AG09309 (cell line): ENCODE results near the gene UST.
"Not testable (repeated sequence)": the region's sequence is repeated elsewhere in the genome, so short reads cannot be mapped to it uniquely, and the experiment has no call there.

Experiments used
- DNase-seq: peaks from one replicate; pipeline ENCODE4 v3.0.0-alpha.2; 2010; ENCODE audit warnings: low read depth
- H3K4me3 ChIP-seq: 2 replicates; pipeline ENCODE4 v1.5.1; 2011; ENCODE audit warnings: mild to moderate bottlenecking, low read depth, low read length, moderate library complexity; ENCODE audit not compliant: control insufficient read depth
- TF ChIP-seq, protein P1 (sequence below): IDR thresholded peaks from 2 replicates; pipeline ENCODE4 v1.5.1; 2011; ENCODE audit warnings: mild to moderate bottlenecking, low read depth, low read length, inconsistent platforms; ENCODE audit not compliant: insufficient read depth, control insufficient read depth; ENCODE audit errors: missing control alignments

Gene UST

DNA sequence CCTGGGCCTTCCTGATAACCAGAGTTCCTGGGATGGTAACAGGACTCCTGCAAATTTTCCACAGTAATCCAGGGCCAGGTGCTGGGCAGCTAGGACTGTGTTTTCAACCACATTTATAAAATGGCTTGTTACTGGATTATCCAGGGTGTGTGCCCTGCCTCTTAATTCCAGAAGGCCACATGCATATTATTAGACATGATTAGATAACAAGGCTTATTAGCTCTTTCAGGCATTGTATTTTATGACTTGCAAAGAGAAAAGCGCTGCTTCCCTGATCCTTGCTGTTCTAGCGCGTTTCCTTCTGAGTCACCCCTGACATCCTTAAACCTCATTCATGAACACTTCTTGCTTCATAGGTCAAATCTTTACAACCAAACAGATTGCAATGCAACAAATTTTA is 208.6 kb downstream of the UST start:
- no peak overlapping the region for H3K4me3 ChIP-seq
- DNase-seq = no peak
- TF ChIP-seq, protein P1, sequence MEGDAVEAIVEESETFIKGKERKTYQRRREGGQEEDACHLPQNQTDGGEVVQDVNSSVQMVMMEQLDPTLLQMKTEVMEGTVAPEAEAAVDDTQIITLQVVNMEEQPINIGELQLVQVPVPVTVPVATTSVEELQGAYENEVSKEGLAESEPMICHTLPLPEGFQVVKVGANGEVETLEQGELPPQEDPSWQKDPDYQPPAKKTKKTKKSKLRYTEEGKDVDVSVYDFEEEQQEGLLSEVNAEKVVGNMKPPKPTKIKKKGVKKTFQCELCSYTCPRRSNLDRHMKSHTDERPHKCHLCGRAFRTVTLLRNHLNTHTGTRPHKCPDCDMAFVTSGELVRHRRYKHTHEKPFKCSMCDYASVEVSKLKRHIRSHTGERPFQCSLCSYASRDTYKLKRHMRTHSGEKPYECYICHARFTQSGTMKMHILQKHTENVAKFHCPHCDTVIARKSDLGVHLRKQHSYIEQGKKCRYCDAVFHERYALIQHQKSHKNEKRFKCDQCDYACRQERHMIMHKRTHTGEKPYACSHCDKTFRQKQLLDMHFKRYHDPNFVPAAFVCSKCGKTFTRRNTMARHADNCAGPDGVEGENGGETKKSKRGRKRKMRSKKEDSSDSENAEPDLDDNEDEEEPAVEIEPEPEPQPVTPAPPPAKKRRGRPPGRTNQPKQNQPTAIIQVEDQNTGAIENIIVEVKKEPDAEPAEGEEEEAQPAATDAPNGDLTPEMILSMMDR = no peak

DNA sequence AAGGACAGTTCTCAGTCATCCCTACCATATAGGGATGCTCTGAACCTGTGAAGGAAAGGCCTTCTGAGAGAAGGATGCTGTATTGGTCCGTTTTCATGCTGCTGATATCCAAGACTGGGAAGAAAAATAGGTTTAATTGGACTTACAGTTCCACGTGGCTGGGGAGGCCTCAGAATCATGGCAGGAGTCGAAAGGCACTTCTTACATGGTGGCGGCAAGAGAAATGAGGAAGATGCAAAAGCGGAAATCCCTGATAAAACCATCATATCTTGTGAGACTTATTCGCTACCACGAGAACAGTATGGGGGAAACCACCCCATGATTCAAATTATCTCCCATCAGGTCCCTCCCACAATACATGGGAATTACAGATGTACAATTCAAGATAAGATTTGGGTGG is 209.3 kb downstream of the UST start:
- not testable (repeated sequence) for DNase-seq, H3K4me3 ChIP-seq

DNA sequence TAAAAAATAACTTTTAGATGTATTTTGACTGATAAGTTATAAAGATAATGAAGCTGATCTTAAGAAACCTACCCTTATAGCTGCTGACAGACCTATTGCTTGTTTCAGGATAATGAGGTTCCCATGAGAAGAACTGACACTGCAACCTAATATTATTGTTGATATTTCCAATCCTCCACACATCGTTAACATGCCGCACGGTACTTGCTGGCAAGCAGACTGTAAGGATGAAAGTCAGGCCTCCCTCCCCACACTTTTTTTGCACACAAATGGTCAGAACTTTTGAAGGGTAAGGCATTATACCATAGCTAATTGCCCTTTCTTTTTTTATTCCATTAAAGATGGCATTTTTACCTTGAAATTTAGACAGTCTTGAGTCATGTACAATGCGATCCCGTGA is 210.9 kb downstream of the UST start:
- no peak overlapping the region for H3K4me3 ChIP-seq
- DNase-seq = no peak
- TF ChIP-seq, protein P1 = no peak

DNA sequence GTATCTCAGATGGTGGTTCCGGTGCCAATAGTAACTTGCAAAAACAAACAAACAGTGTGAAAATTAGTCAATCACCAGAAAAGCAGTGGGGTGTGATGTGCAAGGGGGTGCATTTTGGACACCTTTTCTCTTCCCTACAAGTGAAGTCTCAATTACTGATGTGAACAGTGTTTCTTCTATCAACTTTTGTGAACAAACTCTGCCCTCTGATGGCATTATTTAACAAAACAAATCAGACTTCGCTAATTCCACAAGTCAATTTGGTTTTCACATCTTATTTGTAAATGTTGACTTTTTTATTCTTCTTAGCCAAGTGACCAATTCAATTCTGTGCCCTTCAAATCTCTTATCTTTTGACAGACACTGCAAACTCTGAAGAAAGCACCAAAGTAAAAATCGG is 212.2 kb downstream of the UST start:
- TF ChIP-seq, protein P1 = no peak
- H3K4me3 ChIP-seq = no peak overlapping the region
- no peak for DNase-seq

DNA sequence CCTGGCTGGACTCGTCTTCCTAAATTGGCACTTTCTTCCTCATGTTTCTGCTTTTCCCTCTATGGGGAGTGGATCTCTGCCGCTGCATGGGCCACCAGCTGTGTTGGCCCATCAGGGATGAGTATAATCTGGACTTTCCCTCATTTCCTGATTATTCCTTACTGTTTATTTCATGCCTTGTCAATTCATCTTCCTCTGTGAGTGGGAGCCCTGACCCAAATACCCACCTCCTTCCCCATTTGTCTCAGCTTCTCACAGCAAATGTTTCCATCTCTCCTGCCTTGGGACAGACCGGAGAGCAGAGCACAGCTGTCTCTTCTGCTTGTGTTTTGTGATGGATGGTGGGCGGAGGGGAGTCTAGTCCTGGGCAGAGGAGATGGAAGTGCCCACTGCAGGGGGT is 212.7 kb downstream of the UST start:
- no peak for DNase-seq
- H3K4me3 ChIP-seq = no peak overlapping the region
- TF ChIP-seq, protein P1 = no peak

DNA sequence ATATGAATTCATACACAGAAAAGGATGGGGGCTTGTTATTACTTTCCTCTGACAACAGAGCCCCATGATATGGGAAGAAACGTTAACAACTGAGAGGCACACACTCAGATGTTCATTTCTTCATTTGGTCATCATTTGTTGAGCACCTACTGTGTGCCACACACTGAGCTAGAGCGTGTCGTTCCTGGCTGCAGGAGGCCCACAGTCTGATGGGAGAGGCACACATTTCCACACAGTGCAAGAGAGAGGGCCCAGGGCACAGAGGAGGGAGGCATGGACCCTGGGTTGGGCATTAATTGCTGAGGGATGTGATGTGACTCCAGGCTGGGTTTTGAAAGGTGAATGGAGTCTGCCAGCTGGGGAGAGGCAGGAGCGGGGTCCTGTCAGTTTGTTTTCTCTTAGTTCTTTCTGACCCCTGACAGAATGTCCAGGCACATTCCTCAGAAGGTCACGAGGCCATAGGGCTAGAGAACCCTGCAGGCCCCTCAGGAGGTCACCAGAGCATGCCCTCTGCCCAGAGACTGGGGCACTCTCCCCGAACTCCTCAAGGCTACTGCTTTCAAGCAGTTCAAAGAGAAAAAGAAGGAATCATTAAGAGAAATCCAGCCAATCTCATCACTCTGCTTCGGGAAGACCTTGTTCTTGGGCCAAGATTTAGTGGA is 216.2 kb downstream of the UST start:
- TF ChIP-seq, protein P1 = no peak
- DNase-seq = no peak

DNA sequence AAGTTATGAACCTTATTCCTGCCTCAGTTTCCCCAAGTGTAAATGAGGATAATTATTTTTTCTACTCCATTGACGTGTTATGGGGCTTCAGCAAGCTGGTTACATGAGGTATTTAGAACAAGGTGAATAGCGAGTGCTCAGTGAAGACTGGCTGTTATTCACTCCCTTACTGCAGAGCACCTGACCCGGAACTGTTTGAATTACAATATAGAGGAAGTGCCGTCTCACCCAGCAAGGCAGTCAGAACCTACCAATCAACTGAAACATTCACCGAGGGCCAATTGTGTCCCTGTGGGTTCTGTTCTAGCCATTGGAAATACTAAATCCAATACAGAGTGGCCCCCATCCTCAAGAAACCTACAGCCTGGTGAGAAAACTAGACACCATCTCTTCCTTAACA is 216.9 kb downstream of the UST start:
- TF ChIP-seq, protein P1 = no peak
- H3K4me3 ChIP-seq = no peak overlapping the region
- no peak for DNase-seq

More for the DNA sequence above, 216.2 kb downstream of the UST start:
- no peak overlapping the region for H3K4me3 ChIP-seq
